ENCODE measurements around the gene TRIM67.

GRCh38 chr1:231189683-231190270, 27.9 kb downstream of the TRIM67 start:
- no peak for TF ChIP-seq POLR2A (IDR thresholded peaks at IDR 0.05)
- TF ChIP-seq CTCF (IDR thresholded peaks at IDR 0.05): no peak

All from stomach (tissue), 4 donors.